Upper lobe of left lung (tissue), 4 donors: ENCODE results near the gene SEPTIN1.

ENCODE experiments used
- POLR2A ChIP-seq, 4 donors: fragments of 450-650 bp; IDR thresholded peaks; one replicate each; pipeline ENCODE4 v1.5.1; 2016 to 2017; ENCODE audit warnings: antibody characterized with exemption in 4 of 4, mild to moderate bottlenecking in 2 of 4
- POLR2AphosphoS5 ChIP-seq, 2 donors: sonication (generic); formaldehyde crosslinking; IDR thresholded peaks; one replicate each; pipeline ENCODE4 v1.5.1; 2017; ENCODE audit warnings: antibody characterized with exemption in 2 of 2
- TF ChIP-seq, protein P1 (sequence below), 6 experiments: fragments of 450-650 bp in 4 of 6; fragments of 200-600 bp in 2 of 6; sonication (generic) in 2 of 6; IDR thresholded peaks; one replicate each; pipeline ENCODE4 v1.5.1; 2016 to 2019; ENCODE audit warnings: antibody characterized with exemption in 6 of 6

GRCh38 chr16:30395992-30396585 lies 13.7 kb upstream of the SEPTIN1 start:
- TF ChIP-seq, protein P1, sequence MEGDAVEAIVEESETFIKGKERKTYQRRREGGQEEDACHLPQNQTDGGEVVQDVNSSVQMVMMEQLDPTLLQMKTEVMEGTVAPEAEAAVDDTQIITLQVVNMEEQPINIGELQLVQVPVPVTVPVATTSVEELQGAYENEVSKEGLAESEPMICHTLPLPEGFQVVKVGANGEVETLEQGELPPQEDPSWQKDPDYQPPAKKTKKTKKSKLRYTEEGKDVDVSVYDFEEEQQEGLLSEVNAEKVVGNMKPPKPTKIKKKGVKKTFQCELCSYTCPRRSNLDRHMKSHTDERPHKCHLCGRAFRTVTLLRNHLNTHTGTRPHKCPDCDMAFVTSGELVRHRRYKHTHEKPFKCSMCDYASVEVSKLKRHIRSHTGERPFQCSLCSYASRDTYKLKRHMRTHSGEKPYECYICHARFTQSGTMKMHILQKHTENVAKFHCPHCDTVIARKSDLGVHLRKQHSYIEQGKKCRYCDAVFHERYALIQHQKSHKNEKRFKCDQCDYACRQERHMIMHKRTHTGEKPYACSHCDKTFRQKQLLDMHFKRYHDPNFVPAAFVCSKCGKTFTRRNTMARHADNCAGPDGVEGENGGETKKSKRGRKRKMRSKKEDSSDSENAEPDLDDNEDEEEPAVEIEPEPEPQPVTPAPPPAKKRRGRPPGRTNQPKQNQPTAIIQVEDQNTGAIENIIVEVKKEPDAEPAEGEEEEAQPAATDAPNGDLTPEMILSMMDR (IDR thresholded peaks at IDR 0.05): no peak
- TF ChIP-seq POLR2A (IDR thresholded peaks at IDR 0.05) (no peak), POLR2AphosphoS5 (IDR thresholded peaks at IDR 0.05) (no peak)
